HG02763 (cell line): ENCODE measurements around the gene ELF1.
"Not testable (repeated sequence)": the region's sequence is repeated elsewhere in the genome, so short reads cannot be mapped to it uniquely, and the experiment has no call there.

Experiments used
- ATAC-seq: cut with Tn5 transposase; IDR thresholded peaks from one replicate; pipeline ENCODE4 v1.9.1; 2021; ENCODE audit warnings: mild to moderate bottlenecking, moderate library complexity; ENCODE audit not compliant: unreplicated experiment

ELF1 gene

GRCh38 chr13:40984668-40985366, 34.3 kb downstream of the ELF1 start:
- peak; percentile 57 for ATAC-seq

DNA sequence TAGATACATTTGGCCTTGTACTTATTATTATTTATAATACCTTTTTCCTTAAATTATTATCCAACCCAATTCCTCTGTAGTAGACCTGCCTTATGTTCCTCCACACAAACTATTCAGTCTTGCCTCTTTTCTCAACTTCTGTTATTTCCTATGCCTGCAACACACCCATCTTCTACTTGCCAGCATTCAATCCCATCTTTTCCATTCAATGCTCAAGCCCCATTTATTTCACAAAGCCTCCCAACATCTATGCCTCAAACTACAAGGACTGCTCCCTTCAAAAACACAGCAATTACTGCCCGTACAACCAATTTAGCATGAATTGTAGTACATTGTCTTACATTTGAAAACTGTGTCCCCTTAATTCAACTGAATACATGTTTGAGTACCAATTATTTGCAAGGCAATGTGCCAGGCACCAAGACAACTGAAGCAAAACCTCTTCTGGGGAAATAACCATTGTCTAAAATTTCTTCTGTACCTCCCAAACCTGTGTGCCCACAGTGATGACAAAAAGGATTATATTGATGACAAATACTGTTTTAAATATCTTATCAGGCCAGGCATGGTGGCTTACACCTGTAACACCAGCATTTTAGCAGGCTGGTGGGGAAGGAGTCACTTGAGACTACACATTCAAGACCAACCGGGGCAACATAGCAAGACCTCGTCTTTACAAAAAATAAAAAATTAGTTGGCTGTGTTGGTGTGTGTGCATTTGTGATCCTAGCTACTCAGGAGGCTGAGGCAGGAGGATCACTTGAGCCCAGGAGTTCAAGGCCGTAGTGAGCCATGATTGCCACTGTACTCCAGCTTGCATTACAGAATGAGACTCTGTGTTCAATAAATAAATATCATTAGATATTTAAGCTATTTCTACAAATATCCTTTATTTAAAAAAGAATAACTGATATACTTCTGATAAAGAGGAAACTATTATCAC, 35.1 kb downstream of the ELF1 start:
- ATAC-seq = no peak

- no peak for ATAC-seq
Observed at GRCh38 chr13:40983259-40983658, 35.9 kb downstream of the ELF1 start.

- peak; percentile 56 for ATAC-seq
Observed at GRCh38 chr13:40982772-40983171, 36.3 kb downstream of the ELF1 start.

- ATAC-seq = no peak
Observed at GRCh38 chr13:40981949-40982348, 37.2 kb downstream of the ELF1 start.

- no peak for ATAC-seq
Observed at GRCh38 chr13:40981361-40981760, 37.8 kb downstream of the ELF1 start.

- ATAC-seq = no peak
Observed at GRCh38 chr13:40980461-40980860, 38.7 kb downstream of the ELF1 start.

DNA sequence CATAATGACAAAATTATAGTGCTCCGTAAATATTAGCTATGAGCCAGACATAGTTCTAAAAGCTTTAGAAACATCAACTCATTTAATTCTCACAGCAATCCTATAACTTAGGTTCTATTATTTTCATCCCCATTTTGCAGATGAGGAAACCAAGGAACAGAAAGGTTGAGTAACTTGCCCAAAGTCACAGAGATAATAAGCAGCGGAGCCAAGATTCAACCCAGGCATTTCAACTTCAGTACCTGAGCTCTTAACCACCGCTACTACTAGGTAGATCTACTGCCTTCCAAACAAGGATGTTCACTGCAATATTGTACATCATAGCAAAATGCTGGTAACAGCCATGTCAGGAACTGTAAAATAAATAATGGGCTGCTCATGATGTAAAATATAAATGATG, 39.9 kb downstream of the ELF1 start:
- no peak for ATAC-seq

- ATAC-seq = not testable (repeated sequence)
Observed at GRCh38 chr13:40978109-40978508, 41.0 kb downstream of the ELF1 start.

DNA sequence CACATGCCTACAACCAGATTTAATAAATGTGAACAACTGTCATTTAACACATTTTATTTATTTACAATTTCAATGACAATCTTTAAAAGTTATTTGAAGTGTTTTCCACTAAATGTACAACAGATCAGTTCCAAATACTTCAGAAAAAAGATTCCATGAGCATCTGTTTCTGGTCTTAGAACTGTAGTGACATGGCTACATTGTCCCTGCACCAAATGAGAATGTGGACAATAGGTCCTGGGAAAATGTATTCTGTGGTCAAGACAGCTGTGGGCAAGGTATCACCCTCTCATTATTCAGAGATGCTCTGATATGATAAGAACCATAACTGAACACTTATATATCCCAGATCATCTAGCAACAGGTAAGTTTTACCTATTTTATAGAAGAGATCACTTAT, 43.7 kb downstream of the ELF1 start:
- no peak for ATAC-seq

DNA sequence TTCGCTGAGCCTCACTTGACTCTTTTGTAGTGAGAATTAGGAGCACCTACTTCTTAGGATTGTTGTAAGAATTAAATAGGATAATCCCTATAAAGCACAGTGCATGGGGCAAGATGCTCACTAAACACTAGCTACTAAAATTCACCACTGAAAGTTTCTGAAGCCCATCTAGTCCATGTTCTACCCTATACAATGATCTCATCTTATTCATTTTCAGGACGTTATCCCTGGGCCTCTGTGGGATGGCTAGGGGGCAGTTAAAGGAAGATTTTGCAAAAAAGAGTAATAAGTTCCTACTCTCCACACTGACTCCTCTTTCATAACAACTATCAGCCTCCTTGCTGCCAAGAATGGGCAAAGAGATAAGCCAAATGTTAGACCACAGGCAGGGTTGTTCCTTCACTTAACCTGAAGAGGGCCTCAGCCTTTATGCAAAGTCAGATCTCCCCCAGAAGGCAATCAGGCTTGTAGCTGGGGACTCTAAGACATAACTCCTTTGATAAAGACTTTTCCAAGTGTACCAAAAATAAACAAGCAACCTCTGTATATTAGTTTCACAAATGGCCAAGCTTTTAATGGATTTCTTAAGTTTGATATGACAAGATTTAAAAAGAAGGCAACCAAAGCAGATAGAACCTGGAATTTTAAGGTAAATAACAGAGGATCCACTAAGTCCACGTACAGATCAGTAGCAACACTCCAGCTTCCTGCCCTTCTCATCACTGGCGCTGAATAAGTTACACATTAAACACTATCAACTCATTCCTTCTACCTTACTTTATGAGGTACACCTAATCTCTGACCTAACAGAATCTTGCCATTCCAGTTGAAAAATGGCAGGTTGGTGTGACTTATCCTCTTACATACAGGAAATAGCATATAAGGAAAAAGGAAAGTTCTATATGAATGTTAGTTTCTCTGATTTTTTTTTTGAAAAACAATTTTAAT, 44.4 kb downstream of the ELF1 start:
- peak; percentile 63 for ATAC-seq

GRCh38 chr13:40973409-40973808, 45.7 kb downstream of the ELF1 start:
- ATAC-seq = no peak

- no peak for ATAC-seq
Observed at GRCh38 chr13:40971321-40971720, 47.8 kb downstream of the ELF1 start.

GRCh38 chr13:40970803-40971202, 48.3 kb downstream of the ELF1 start:
- no peak for ATAC-seq

GRCh38 chr13:40969169-40969901, 49.8 kb downstream of the ELF1 start:
- peak; percentile 68 for ATAC-seq

DNA sequence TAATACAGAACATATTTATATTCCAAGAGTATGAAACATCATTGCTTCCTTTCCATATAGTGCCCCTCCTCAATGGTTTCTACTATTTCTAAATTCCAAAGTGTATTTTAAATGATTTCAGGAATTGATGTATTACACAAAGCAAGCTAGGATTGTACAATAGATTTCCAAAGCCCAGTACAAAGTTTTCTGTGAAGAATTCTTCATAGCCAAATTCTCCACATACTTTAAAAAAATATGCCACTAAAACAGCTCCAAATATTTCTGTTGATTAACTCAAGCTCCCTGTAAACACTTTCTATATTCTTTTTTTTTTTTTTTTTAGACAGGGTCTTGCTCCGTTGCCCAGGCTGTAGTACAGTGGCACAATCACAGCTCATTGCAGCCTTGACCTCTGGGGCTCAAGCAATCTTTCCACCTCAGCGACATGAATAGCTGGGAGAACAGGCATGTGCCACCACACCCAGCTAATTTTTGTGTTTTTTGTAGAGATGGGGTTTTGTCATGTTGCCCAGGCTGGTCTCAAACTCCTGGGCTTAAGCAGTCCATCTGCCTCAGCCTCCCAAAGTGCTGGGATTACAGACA, 50.6 kb downstream of the ELF1 start:
- no peak for ATAC-seq

- no peak for ATAC-seq
Observed at GRCh38 chr13:40966298-40966697, 52.8 kb downstream of the ELF1 start.

GRCh38 chr13:40963927-40964326, 55.2 kb downstream of the ELF1 start:
- no peak for ATAC-seq

- ATAC-seq = no peak
Observed at GRCh38 chr13:40961826-40962225, 57.3 kb downstream of the ELF1 start.

- no peak for ATAC-seq
Observed at GRCh38 chr13:40961214-40961613, 57.9 kb downstream of the ELF1 start.
